Measurements from ENCODE around the gene HSPH1. TPM values are rescaled to one million over a fixed set of nuclear protein-coding genes. Genes with fewer than 3 reads are reported as not detected.

HSPH1 gene
- 80.8 to 100.0 TPM (median 84.7 TPM) in 5 replicates for total RNA-seq (2022; extraction: Qiagen RNA extraction)

DNA sequence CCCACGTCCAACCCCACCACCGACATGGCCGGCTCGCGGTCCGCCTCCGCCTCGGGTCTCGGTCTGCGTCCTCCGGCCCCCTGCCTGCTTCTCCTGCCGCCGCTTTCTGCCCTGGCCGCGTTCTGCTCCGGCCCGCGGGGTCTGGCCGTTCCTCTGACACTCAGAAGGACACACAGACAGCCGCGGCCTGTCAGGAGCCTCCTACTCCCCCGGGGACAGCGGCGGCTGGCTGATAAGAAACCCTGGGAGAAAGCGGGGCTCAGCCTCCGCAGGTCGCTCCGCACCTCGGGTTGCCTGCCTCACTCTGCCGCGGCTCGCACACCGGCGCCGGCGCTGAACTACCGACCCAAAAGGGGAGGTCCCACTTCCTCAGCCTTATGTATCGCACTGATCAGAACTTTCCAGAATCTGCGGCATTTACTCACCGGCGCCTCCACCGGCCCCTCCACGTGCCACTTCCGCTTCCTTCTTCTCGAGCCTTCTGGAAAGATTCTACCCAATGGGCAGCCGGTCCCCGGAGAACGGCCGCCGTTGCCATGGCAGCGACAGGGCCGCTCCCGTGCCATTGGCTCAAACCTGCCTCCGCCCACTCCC, at the start of gene HSPH1:
HSPH1 (minus strand) TSS at position 348 of the 594 bp plus-strand sequence; CDS start at position 26, 322 bp downstream.

GRCh38 chr13:31199849-31200636, 38.3 kb upstream of the HSPH1 start, which contains the start of gene B3GLCT:
Gene B3GLCT, plus strand, starts transcription at chr13:31199975. Its CDS starts 110 bp downstream, at chr13:31200085.

Other genes starting within 250 kb of the HSPH1 start
- gene TEX26, start 229.2 kb downstream of the HSPH1 start, total RNA-seq (2022; extraction: Qiagen RNA extraction) = not detected in 5 replicates
- gene B3GLCT, start 38.1 kb upstream of the HSPH1 start, total RNA-seq (2022; extraction: Qiagen RNA extraction) = 4.3 to 5.5 TPM (median 4.9 TPM) in 5 replicates

Measured in A549 treated with AZD2906 at 1 μM for 4 hours (cell line).